ENCODE results near the gene PPP3CA. TPM values are rescaled to one million over a fixed set of nuclear protein-coding genes. Genes with fewer than 3 reads are reported as not detected.

The PPP3CA gene
- total RNA-seq, 1 experiment from 2014 or later: 40.2 TPM

DNA sequence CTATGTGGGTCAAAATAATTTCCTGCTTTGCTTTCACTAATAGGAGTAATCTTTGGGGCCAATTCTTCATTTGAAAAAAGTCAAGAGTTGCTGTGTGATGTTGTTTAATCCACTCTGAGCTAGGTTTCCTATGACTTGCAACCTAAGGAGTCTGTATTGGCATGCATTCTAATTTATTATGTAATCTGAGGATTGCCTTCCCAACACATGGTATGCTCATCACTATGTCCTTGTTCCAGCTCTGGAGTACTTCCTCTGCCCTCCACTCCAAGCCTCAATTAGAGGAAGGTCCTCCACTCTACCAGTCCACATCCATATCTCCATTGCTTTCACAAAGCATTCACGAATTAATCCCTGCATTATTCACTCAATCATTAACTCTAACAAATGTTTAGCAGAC, 56.1 kb downstream of the PPP3CA start:
- CTCF ChIA-PET: no interaction called here
- no peak overlapping the region for H3K27ac ChIP-seq
- no peaks in the 10 kb centered on the region for H4K20me1 ChIP-seq (ENCODE audit: insufficient read depth)
- H3K36me3 ChIP-seq (ENCODE audit: low read depth): no peaks in the 10 kb centered on the region
- no peak for DNase-seq
- no peaks in the 10 kb centered on the region for H3K4me1 ChIP-seq (replicated peaks; ENCODE audit: insufficient read depth)
- POLR2A ChIA-PET (ENCODE audit: unreplicated experiment): no interaction called here
- H3K4me2 ChIP-seq: no peak overlapping the region
- no peaks in the 10 kb centered on the region for H3K27me3 ChIP-seq (ENCODE audit: insufficient read depth, low read depth)
- no peaks in the 10 kb centered on the region; the same call in 1 of the 2 replicates for H3F3A ChIP-seq (ENCODE audit: insufficient read depth, low read depth)
- H3K9me3 ChIP-seq (ENCODE audit: insufficient read depth, low read depth): no peaks in the 10 kb centered on the region
- no peaks in the 10 kb centered on the region for H3K79me2 ChIP-seq (ENCODE audit: low read depth)
- intact Hi-C loops (cut with micrococcal nuclease; ENCODE audit: unreplicated experiment): no loop called here
- no peak overlapping the region for H2AFZ ChIP-seq
- H3K4me3 ChIP-seq: no peak overlapping the region
- no peaks in the 10 kb centered on the region for H3K9me2 ChIP-seq (ENCODE audit: insufficient read depth)
- no peak for TF ChIP-seq EZH2 (IDR thresholded peaks at IDR 0.05; ENCODE audit: low read depth)
- TF ChIP-seq, protein P1, sequence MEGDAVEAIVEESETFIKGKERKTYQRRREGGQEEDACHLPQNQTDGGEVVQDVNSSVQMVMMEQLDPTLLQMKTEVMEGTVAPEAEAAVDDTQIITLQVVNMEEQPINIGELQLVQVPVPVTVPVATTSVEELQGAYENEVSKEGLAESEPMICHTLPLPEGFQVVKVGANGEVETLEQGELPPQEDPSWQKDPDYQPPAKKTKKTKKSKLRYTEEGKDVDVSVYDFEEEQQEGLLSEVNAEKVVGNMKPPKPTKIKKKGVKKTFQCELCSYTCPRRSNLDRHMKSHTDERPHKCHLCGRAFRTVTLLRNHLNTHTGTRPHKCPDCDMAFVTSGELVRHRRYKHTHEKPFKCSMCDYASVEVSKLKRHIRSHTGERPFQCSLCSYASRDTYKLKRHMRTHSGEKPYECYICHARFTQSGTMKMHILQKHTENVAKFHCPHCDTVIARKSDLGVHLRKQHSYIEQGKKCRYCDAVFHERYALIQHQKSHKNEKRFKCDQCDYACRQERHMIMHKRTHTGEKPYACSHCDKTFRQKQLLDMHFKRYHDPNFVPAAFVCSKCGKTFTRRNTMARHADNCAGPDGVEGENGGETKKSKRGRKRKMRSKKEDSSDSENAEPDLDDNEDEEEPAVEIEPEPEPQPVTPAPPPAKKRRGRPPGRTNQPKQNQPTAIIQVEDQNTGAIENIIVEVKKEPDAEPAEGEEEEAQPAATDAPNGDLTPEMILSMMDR (conservative IDR thresholded peaks at IDR 0.05): no peak
- BruUV-seq (replicated peaks): no TSS peak

DNA sequence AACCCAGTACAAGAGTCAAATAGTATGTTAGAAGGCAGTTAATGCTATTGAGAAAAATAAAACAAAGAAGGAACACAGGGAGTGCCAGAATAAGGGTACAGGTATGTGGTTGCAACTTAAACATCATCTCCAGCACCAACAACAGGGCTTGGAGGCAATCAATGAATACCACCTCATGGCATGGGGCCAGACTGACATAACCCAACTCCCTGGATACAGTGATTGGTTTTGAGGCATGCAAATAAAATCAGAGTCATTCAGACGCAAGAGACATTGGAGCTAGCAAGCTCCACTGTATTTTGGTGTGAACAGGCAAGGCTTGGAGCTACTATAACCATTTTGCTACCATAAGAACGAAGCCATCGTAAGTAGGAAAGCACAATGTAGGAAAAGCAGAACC, 56.7 kb downstream of the PPP3CA start:
- no peaks in the 10 kb centered on the region for H4K20me1 ChIP-seq (ENCODE audit: insufficient read depth)
- H3F3A ChIP-seq (ENCODE audit: insufficient read depth, low read depth): no peaks in the 10 kb centered on the region; the same call in 1 of the 2 replicates

DNA sequence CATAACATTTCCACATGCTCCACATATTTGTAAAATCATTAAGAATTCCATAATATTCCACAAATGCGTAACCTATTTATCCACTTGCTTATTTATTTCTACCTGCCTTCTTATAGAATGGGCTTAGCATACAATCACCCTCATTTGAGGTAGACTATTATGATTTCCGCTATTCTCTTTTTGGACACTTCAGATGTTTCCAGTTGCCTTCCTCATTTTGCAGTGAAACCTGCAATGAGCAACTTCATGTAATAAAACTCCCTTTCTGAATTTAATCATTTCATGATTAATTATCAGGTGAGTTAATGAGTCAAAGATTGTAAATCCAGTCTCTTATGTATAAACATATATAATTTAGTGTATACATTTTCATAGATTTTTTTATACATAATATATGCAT, 58.0 kb downstream of the PPP3CA start:
- Histone ChIP-seq H2AFZ (no peak overlapping the region), H3K79me2 (ENCODE audit: low read depth) (no peaks in the 10 kb centered on the region), H3K4me3 (no peak overlapping the region), H3F3A (ENCODE audit: insufficient read depth, low read depth) (no peaks in the 10 kb centered on the region; the same call in 1 of the 2 replicates), H3K27ac (no peak overlapping the region), H3K4me2 (no peak overlapping the region), H3K9me3 (ENCODE audit: insufficient read depth, low read depth) (no peaks in the 10 kb centered on the region), H3K27me3 (ENCODE audit: insufficient read depth, low read depth) (no peaks in the 10 kb centered on the region), H3K36me3 (ENCODE audit: low read depth) (no peaks in the 10 kb centered on the region), H3K4me1 (replicated peaks; ENCODE audit: insufficient read depth) (0 out of 2 replicates have a peak, but pooled peaks cover 6% of the 10 kb centered on the region), H3K9me2 (ENCODE audit: insufficient read depth) (no peaks in the 10 kb centered on the region), H4K20me1 (ENCODE audit: insufficient read depth) (no peaks in the 10 kb centered on the region)
- intact Hi-C loops (cut with micrococcal nuclease; ENCODE audit: unreplicated experiment): no loop called here
- DNase-seq: no peak
- TF ChIP-seq, protein P1 (conservative IDR thresholded peaks at IDR 0.05): no peak
- TF ChIP-seq EZH2 (IDR thresholded peaks at IDR 0.05; ENCODE audit: low read depth): no peak
- CTCF ChIA-PET: no interaction called here
- BruUV-seq (replicated peaks): no TSS peak
- POLR2A ChIA-PET (ENCODE audit: unreplicated experiment): no interaction called here

More for the DNA sequence above, 56.7 kb downstream of the PPP3CA start:
- no peak overlapping the region for H2AFZ ChIP-seq
- ChIA-PET POLR2A (ENCODE audit: unreplicated experiment) (no interaction called here), CTCF (no interaction called here)
- no peaks in the 10 kb centered on the region for H3K9me2 ChIP-seq (ENCODE audit: insufficient read depth)
- TF ChIP-seq, protein P1 (conservative IDR thresholded peaks at IDR 0.05): no peak
- no peak for TF ChIP-seq EZH2 (IDR thresholded peaks at IDR 0.05; ENCODE audit: low read depth)
- DNase-seq: no peak
- no peaks in the 10 kb centered on the region for H3K4me1 ChIP-seq (replicated peaks; ENCODE audit: insufficient read depth)
- no peaks in the 10 kb centered on the region for H3K9me3 ChIP-seq (ENCODE audit: insufficient read depth, low read depth)
- no peaks in the 10 kb centered on the region for H3K36me3 ChIP-seq (ENCODE audit: low read depth)
- H3K79me2 ChIP-seq (ENCODE audit: low read depth): no peaks in the 10 kb centered on the region
- intact Hi-C loops (cut with micrococcal nuclease; ENCODE audit: unreplicated experiment): no loop called here
- no peak overlapping the region for H3K4me3 ChIP-seq
- no peak overlapping the region for H3K27ac ChIP-seq
- no peak overlapping the region for H3K4me2 ChIP-seq
- H3K27me3 ChIP-seq (ENCODE audit: insufficient read depth, low read depth): no peaks in the 10 kb centered on the region
- no TSS peak for BruUV-seq (replicated peaks)
